Eye (tissue), 1 donor: Measurements from ENCODE around the gene NMNAT2.
A peak's percentile ranks its signal among the peaks of the same experiment; 100 is the strongest.

Source experiments
- DNase-seq: peaks from one replicate; pipeline ENCODE4 v3.0.0-alpha.2; 2015

The NMNAT2 gene

GRCh38 chr1:183234660-183235476 lies 183.3 kb downstream of the NMNAT2 start:
- peak; percentile 84 for DNase-seq

- DNase-seq, result no peak
Measured at GRCh38 chr1:183233113-183233512, 185.1 kb downstream of the NMNAT2 start.

GRCh38 chr1:183231545-183231944 lies 186.6 kb downstream of the NMNAT2 start:
- no peak for DNase-seq

- DNase-seq, result no peak
Measured at GRCh38 chr1:183230413-183230812, 187.8 kb downstream of the NMNAT2 start.

- no peak for DNase-seq
Measured at GRCh38 chr1:183228347-183229220, 189.6 kb downstream of the NMNAT2 start.

- DNase-seq, result peak; percentile 71
Measured at GRCh38 chr1:183227422-183228346, 190.5 kb downstream of the NMNAT2 start.

GRCh38 chr1:183226963-183227362 lies 191.2 kb downstream of the NMNAT2 start:
- DNase-seq, result no peak

GRCh38 chr1:183226361-183226760 lies 191.8 kb downstream of the NMNAT2 start:
- no peak for DNase-seq

- DNase-seq, result no peak
Measured at GRCh38 chr1:183223467-183223866, 194.7 kb downstream of the NMNAT2 start.

GRCh38 chr1:183222909-183223308 lies 195.3 kb downstream of the NMNAT2 start:
- no peak for DNase-seq

- DNase-seq, result no peak
Measured at GRCh38 chr1:183219616-183220009, 198.6 kb downstream of the NMNAT2 start.

GRCh38 chr1:183218971-183219615 lies 199.1 kb downstream of the NMNAT2 start:
- peak; percentile 67 for DNase-seq

- DNase-seq, result peak; percentile 72
Measured at GRCh38 chr1:183218027-183218618, 200.1 kb downstream of the NMNAT2 start.

- DNase-seq, result no peak
Measured at GRCh38 chr1:183215936-183216335, 202.2 kb downstream of the NMNAT2 start.

- DNase-seq, result peak; percentile 62
Measured at GRCh38 chr1:183215076-183215720, 203.0 kb downstream of the NMNAT2 start.

GRCh38 chr1:183214021-183214970 lies 203.9 kb downstream of the NMNAT2 start:
- DNase-seq, result no peak

- no peak for DNase-seq
Measured at GRCh38 chr1:183212870-183213269, 205.3 kb downstream of the NMNAT2 start.

GRCh38 chr1:183210681-183211080 lies 207.5 kb downstream of the NMNAT2 start:
- no peak for DNase-seq

- no peak for DNase-seq
Measured at GRCh38 chr1:183209533-183210158, 208.5 kb downstream of the NMNAT2 start.
